A549 (cell line): ENCODE results near the gene TEAD4.

Source experiments
- CBX2 ChIP-seq: fragments of 200-600 bp; sonication (generic); IDR thresholded peaks from 2 replicates; pipeline ENCODE4 v1.6.1; 2016; ENCODE audit warnings: low read depth, mild to moderate bottlenecking, borderline replicate concordance
- CEBPB ChIP-seq, 2 experiments: fragments of >200 bp in 1 of 2; sonication (Bioruptor Twin) in 1 of 2; formaldehyde crosslinking in 1 of 2; IDR thresholded peaks; 2 replicates each; pipeline ENCODE4 v1.6.1; 2012 to 2016
- CTCF ChIP-seq: fragments of >200 bp; sonication (Bioruptor Twin); formaldehyde crosslinking; IDR thresholded peaks from 3 replicates; pipeline ENCODE4 v1.5.1; 2016
- GATA3 ChIP-seq: IDR thresholded peaks from 2 replicates; pipeline ENCODE4 v1.6.1; 2012; ENCODE audit warnings: borderline replicate concordance
- KDM1A ChIP-seq: fragments of 200-600 bp; sonication (generic); IDR thresholded peaks from 2 replicates; pipeline ENCODE4 v1.6.1; 2016; ENCODE audit warnings: low read depth, mild to moderate bottlenecking
- MAFK ChIP-seq: fragments of 450-650 bp; IDR thresholded peaks from 2 replicates; pipeline ENCODE4 v1.6.1; 2014; ENCODE audit not compliant: partially characterized antibody
- MAX ChIP-seq: IDR thresholded peaks from 2 replicates; pipeline ENCODE4 v1.6.1; 2012
- MAZ ChIP-seq: fragments of 150-350 bp; IDR thresholded peaks from 2 replicates; pipeline ENCODE4 v1.6.1; 2014; ENCODE audit warnings: antibody characterized with exemption, low read depth, low read length, borderline replicate concordance
- POLR2A ChIP-seq: IDR thresholded peaks from 2 replicates; pipeline ENCODE4 v1.6.1; 2012; ENCODE audit warnings: mild to moderate bottlenecking, low read length
- RCOR1 ChIP-seq: fragments of 150-350 bp; IDR thresholded peaks from 2 replicates; pipeline ENCODE4 v1.6.1; 2014; ENCODE audit warnings: antibody characterized with exemption, low read length, low read depth
- REST ChIP-seq: fragments of 200-600 bp; sonication (generic); IDR thresholded peaks from 2 replicates; pipeline ENCODE4 v1.6.1; 2016; ENCODE audit warnings: antibody characterized with exemption, mild to moderate bottlenecking, moderate library complexity
- USF2 ChIP-seq: fragments of 450-650 bp; IDR thresholded peaks from 2 replicates; pipeline ENCODE4 v1.6.1; 2014; ENCODE audit warnings: antibody characterized with exemption
- ZC3H11A ChIP-seq: fragments of 450-650 bp; IDR thresholded peaks from 2 replicates; pipeline ENCODE4 v1.6.1; 2014; ENCODE audit warnings: antibody characterized with exemption, mild to moderate bottlenecking

- TF ChIP-seq CTCF (no peak), GATA3 (no peak), USF2 (no peak), MAX (no peak), POLR2A (no peak), MAFK (no peak), CEBPB (IDR thresholded peaks at IDR 0.05) (no peak), CBX2 (no peak), REST (no peak), MAZ (no peak), ZC3H11A (no peak), RCOR1 (no peak), KDM1A (no peak)
These were observed 55.4 kb downstream of the TEAD4 start for GRCh38 chr12:3014641-3015040.
